ENCODE measurements around the gene KCTD8.

DNA sequence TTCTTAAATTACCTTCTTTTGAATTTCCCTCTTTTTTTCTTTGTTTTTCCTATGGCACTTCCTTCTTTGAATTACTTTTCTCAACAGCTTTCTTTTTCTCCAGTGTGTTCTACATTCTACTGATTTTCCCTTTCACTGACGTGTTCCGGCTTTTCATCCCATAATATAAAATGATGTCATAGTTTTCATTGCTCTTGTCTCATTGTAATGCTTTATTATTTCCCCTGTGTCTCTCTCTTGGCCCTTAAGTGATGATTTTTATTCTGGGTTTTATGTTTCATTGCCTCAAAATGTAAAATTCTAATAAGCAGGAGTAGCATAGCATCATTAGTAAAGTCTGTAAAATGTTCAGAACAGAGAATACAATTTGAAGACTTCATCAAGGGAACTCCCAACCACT, 299.3 kb downstream of the KCTD8 start:
- TF ChIP-seq, protein P1, sequence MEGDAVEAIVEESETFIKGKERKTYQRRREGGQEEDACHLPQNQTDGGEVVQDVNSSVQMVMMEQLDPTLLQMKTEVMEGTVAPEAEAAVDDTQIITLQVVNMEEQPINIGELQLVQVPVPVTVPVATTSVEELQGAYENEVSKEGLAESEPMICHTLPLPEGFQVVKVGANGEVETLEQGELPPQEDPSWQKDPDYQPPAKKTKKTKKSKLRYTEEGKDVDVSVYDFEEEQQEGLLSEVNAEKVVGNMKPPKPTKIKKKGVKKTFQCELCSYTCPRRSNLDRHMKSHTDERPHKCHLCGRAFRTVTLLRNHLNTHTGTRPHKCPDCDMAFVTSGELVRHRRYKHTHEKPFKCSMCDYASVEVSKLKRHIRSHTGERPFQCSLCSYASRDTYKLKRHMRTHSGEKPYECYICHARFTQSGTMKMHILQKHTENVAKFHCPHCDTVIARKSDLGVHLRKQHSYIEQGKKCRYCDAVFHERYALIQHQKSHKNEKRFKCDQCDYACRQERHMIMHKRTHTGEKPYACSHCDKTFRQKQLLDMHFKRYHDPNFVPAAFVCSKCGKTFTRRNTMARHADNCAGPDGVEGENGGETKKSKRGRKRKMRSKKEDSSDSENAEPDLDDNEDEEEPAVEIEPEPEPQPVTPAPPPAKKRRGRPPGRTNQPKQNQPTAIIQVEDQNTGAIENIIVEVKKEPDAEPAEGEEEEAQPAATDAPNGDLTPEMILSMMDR (IDR thresholded peaks at IDR 0.05 in 2 of 3, conservative IDR thresholded peaks at IDR 0.05 in 1 of 3; ENCODE audit: borderline replicate concordance in 1 of 3, insufficient read depth in 1 of 3, low read depth in 2 of 3, low read length in 2 of 3), result no peak
- TF ChIP-seq EZH2phosphoT487 (IDR thresholded peaks at IDR 0.05; ENCODE audit: borderline replicate concordance) (no peak), EZH2 (IDR thresholded peaks at IDR 0.05) (no peak), ZNF274 (IDR thresholded peaks at IDR 0.05; ENCODE audit: low read depth, low read length) (no peak), JUND (IDR thresholded peaks at IDR 0.05) (no peak), POLR2A (IDR thresholded peaks at IDR 0.05; ENCODE audit: borderline replicate concordance, extremely low read depth, insufficient read depth, insufficient read length) (no peak), POLR2AphosphoS5 (IDR thresholded peaks at IDR 0.05; ENCODE audit: low read depth, low read length) (no peak), TCF7L2 (IDR thresholded peaks at IDR 0.05; ENCODE audit: borderline replicate concordance, extremely low read depth, insufficient read depth, insufficient read length) (no peak), SP1 (IDR thresholded peaks at IDR 0.05; ENCODE audit: low read depth) (no peak), CBX3 (IDR thresholded peaks at IDR 0.05; ENCODE audit: low read depth) (no peak), RAD21 (IDR thresholded peaks at IDR 0.05; ENCODE audit: low read depth) (no peak)
- TF ChIP-seq, protein P2, sequence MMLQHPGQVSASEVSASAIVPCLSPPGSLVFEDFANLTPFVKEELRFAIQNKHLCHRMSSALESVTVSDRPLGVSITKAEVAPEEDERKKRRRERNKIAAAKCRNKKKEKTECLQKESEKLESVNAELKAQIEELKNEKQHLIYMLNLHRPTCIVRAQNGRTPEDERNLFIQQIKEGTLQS (IDR thresholded peaks at IDR 0.05), result no peak

Data from HCT116 (cell line).